SU-DHL-6 (cell line): ENCODE data around the gene PRSS21.

Experiments
- H2AFZ ChIP-seq: fragments of 200-600 bp; sonication (generic); 2 replicates; pipeline ENCODE4 v1.6.1; 2014; ENCODE audit warnings: low read depth, mild to moderate bottlenecking, moderate library complexity, mixed read lengths, antibody characterized with exemption, low read length; ENCODE audit not compliant: severe bottlenecking
- H3F3A ChIP-seq: fragments of 200-600 bp; shearing (Covaris generic); 2 replicates; pipeline ENCODE4 v1.6.0; 2016; ENCODE audit warnings: antibody characterized with exemption, mild to moderate bottlenecking; ENCODE audit not compliant: insufficient read depth
- H3K27ac ChIP-seq: fragments of 200-600 bp; sonication (generic); 2 replicates; pipeline ENCODE4 v1.5.1; 2016; ENCODE audit warnings: low read depth, mild to moderate bottlenecking, low read length, moderate library complexity, mixed read lengths
- H3K27me3 ChIP-seq: fragments of 200-600 bp; sonication (generic), shearing (Covaris generic); 2 replicates; pipeline ENCODE4 v1.6.0; 2014; ENCODE audit warnings: mild to moderate bottlenecking, low read length
- H3K36me3 ChIP-seq: fragments of 200-600 bp; sonication (generic); 2 replicates; pipeline ENCODE4 v1.6.1; 2014; ENCODE audit warnings: mild to moderate bottlenecking, low read length, mixed read lengths
- H3K4me2 ChIP-seq: fragments of 300-600, 200-600 bp; shearing (Covaris generic), sonication (generic); 2 replicates; pipeline ENCODE4 v1.6.0; 2014; ENCODE audit warnings: low read length, low read depth, mild to moderate bottlenecking; ENCODE audit not compliant: poor library complexity, severe bottlenecking
- H3K4me3 ChIP-seq: fragments of 200-600 bp; sonication (generic); 2 replicates; pipeline ENCODE4 v1.5.1; 2014; ENCODE audit warnings: antibody characterized with exemption, low read length, mild to moderate bottlenecking, mixed read lengths; ENCODE audit not compliant: insufficient read depth, poor library complexity, severe bottlenecking
- H3K79me2 ChIP-seq: fragments of 200-600 bp; sonication (generic); 2 replicates; pipeline ENCODE4 v1.6.1; 2014; ENCODE audit warnings: mild to moderate bottlenecking, low read length, moderate library complexity; ENCODE audit not compliant: insufficient read depth
- H3K9ac ChIP-seq: fragments of 200-600 bp; sonication (generic); 2 replicates; pipeline ENCODE4 v1.7.0; 2014; ENCODE audit warnings: mild to moderate bottlenecking, low read length
- H3K9me2 ChIP-seq: fragments of 200-600 bp; sonication (generic); replicated peaks from 2 replicates; pipeline ENCODE4 v1.6.1; 2014; ENCODE audit warnings: low read length; ENCODE audit not compliant: insufficient read depth
- H3K9me3 ChIP-seq: fragments of 200-600 bp; sonication (generic); 2 replicates; pipeline ENCODE4 v1.6.1; 2014; ENCODE audit warnings: low read length, mixed read lengths; ENCODE audit not compliant: insufficient read depth
- H4K20me1 ChIP-seq: fragments of 200-600 bp; sonication (generic); 2 replicates; pipeline ENCODE4 v1.6.1; 2014; ENCODE audit warnings: low read depth, mild to moderate bottlenecking, antibody characterized with exemption, low read length, moderate library complexity, mixed read lengths
- EZH2phosphoT487 ChIP-seq: fragments of 200-600 bp; sonication (generic), shearing (Covaris generic); conservative IDR thresholded peaks from 2 replicates; pipeline ENCODE4 v1.6.1; 2018; ENCODE audit warnings: mild to moderate bottlenecking, antibody characterized with exemption, low read length, moderate library complexity, mixed read lengths
- TF ChIP-seq, protein P1 (sequence below): fragments of 200-600 bp; sonication (generic); IDR thresholded peaks from one replicate; pipeline ENCODE4 v1.5.1; 2017; ENCODE audit warnings: antibody characterized with exemption, mild to moderate bottlenecking, low read length, moderate library complexity; ENCODE audit not compliant: insufficient read depth, poor library complexity, severe bottlenecking

PRSS21 gene

GRCh38 chr16:2806286-2806685, 10.8 kb upstream of the PRSS21 start:
- no peaks in the 10 kb centered on the region for H3K9me3 ChIP-seq
- TF ChIP-seq EZH2phosphoT487: no peak
- TF ChIP-seq, protein P1, sequence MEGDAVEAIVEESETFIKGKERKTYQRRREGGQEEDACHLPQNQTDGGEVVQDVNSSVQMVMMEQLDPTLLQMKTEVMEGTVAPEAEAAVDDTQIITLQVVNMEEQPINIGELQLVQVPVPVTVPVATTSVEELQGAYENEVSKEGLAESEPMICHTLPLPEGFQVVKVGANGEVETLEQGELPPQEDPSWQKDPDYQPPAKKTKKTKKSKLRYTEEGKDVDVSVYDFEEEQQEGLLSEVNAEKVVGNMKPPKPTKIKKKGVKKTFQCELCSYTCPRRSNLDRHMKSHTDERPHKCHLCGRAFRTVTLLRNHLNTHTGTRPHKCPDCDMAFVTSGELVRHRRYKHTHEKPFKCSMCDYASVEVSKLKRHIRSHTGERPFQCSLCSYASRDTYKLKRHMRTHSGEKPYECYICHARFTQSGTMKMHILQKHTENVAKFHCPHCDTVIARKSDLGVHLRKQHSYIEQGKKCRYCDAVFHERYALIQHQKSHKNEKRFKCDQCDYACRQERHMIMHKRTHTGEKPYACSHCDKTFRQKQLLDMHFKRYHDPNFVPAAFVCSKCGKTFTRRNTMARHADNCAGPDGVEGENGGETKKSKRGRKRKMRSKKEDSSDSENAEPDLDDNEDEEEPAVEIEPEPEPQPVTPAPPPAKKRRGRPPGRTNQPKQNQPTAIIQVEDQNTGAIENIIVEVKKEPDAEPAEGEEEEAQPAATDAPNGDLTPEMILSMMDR: no peak
- H3K79me2 ChIP-seq: no peaks in the 10 kb centered on the region
- H3K4me2 ChIP-seq: no peak overlapping the region
- no peaks in the 10 kb centered on the region for H3K27me3 ChIP-seq
- no peaks in the 10 kb centered on the region for H3K9me2 ChIP-seq
- no peaks in the 10 kb centered on the region for H3F3A ChIP-seq
- no peak overlapping the region for H3K4me3 ChIP-seq
- H3K36me3 ChIP-seq: no peaks in the 10 kb centered on the region
- no peak overlapping the region for H2AFZ ChIP-seq
- H3K9ac ChIP-seq: no peak overlapping the region
- H4K20me1 ChIP-seq: no peaks in the 10 kb centered on the region
- no peak overlapping the region for H3K27ac ChIP-seq

DNA sequence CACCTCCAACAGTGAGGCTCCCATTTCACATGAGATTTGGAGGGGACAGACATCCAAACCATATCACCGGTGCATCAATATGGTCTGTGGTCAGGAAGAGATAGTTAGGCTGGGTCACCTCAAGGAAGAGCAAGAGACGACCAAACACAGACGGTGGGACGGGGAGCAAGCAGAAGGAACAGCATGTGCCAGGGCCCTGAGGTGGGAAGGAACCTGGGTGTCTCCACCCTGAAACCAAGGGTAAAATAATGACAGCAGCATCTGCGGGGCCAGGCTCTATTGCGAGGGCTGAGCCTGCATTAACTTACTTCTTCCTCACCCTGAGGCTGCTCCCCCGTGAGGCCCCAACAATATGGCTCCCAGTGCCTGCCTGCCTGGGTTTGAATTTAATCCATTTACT, 8.9 kb upstream of the PRSS21 start:
- Histone ChIP-seq H3K4me3 (no peak overlapping the region), H2AFZ (no peak overlapping the region), H3K4me2 (no peak overlapping the region), H3K79me2 (no peaks in the 10 kb centered on the region), H3K27me3 (no peaks in the 10 kb centered on the region), H3K36me3 (no peaks in the 10 kb centered on the region), H3K27ac (no peak overlapping the region), H3K9me3 (no peaks in the 10 kb centered on the region), H4K20me1 (no peaks in the 10 kb centered on the region), H3K9ac (no peak overlapping the region), H3F3A (no peaks in the 10 kb centered on the region), H3K9me2 (no peaks in the 10 kb centered on the region)
- no peak for TF ChIP-seq EZH2phosphoT487
- TF ChIP-seq, protein P1: no peak

DNA sequence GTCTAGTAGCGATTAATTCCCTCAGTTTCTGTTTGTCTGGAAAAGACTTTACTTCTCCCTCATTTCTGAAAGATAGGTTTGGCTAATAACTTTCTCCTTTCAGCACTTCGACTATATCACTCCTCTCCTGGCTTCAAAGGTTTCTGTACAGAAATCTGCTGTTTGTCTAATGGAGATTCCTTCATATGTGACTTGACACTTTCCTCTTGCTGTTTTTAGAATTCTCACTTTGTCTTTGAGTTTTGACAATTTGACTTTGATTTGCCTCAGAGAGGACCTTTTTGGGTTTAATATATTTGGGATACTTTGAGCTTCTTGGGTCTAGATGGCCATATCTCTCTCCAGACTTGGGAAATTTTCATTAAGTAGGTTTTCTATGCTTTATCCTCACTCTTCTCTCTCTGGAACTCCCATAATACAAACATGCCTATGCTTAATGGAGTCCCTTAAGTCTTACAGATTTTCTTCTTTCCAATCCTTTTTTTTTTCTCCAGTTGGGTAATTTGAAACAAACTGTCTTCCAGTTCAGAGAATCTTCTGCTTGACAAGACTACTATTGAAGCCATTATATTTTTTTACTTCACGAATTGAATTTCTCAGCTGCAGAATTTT, 7.8 kb upstream of the PRSS21 start:
- Histone ChIP-seq H3F3A (no peaks in the 10 kb centered on the region), H3K36me3 (no peaks in the 10 kb centered on the region), H3K4me2 (no peak overlapping the region), H2AFZ (no peak overlapping the region), H3K9me3 (no peaks in the 10 kb centered on the region), H4K20me1 (no peaks in the 10 kb centered on the region), H3K27ac (no peak overlapping the region), H3K27me3 (no peaks in the 10 kb centered on the region), H3K79me2 (no peaks in the 10 kb centered on the region), H3K9ac (no peak overlapping the region), H3K9me2 (no peaks in the 10 kb centered on the region), H3K4me3 (no peak overlapping the region)
- TF ChIP-seq, protein P1: no peak
- no peak for TF ChIP-seq EZH2phosphoT487
